Prostate gland (tissue), 2 donors: Measurements from ENCODE around the gene TRIM37.

Experiments used
- POLR2A ChIP-seq: fragments of 450-650 bp; IDR thresholded peaks from one replicate; pipeline ENCODE4 v1.6.1; 2016; ENCODE audit warnings: antibody characterized with exemption, mild to moderate bottlenecking
- TF ChIP-seq, protein P1 (sequence below), 4 experiments: fragments of 200-600 bp in 2 of 4; fragments of 450-650 bp in 2 of 4; sonication (generic) in 2 of 4; IDR thresholded peaks; 1 replicate in 3 of 4; 2 replicates in 1 of 4; pipeline ENCODE4 v1.5.1; 2016 to 2019; ENCODE audit warnings: antibody characterized with exemption in 4 of 4, mild to moderate bottlenecking in 2 of 4, moderate library complexity in 2 of 4

- TF ChIP-seq POLR2A = no peak
- TF ChIP-seq, protein P1, sequence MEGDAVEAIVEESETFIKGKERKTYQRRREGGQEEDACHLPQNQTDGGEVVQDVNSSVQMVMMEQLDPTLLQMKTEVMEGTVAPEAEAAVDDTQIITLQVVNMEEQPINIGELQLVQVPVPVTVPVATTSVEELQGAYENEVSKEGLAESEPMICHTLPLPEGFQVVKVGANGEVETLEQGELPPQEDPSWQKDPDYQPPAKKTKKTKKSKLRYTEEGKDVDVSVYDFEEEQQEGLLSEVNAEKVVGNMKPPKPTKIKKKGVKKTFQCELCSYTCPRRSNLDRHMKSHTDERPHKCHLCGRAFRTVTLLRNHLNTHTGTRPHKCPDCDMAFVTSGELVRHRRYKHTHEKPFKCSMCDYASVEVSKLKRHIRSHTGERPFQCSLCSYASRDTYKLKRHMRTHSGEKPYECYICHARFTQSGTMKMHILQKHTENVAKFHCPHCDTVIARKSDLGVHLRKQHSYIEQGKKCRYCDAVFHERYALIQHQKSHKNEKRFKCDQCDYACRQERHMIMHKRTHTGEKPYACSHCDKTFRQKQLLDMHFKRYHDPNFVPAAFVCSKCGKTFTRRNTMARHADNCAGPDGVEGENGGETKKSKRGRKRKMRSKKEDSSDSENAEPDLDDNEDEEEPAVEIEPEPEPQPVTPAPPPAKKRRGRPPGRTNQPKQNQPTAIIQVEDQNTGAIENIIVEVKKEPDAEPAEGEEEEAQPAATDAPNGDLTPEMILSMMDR (IDR thresholded peaks at IDR 0.05) = no peak
Observed at GRCh38 chr17:58985367-58985766, 121.3 kb downstream of the TRIM37 start.
